HUES6 (cell line): ENCODE measurements around the gene JDP2.

ENCODE experiments used
- H3K27ac ChIP-seq: 2 replicates; pipeline ENCODE4 v1.7.0; 2013; ENCODE audit warnings: low read depth, mild to moderate bottlenecking, low read length, inconsistent platforms
- H3K27me3 ChIP-seq: 2 replicates; pipeline ENCODE4 v1.6.1; 2013; ENCODE audit warnings: low read length; ENCODE audit not compliant: control insufficient read depth, insufficient read depth
- H3K36me3 ChIP-seq: 2 replicates; pipeline ENCODE4 v1.6.1; 2013; ENCODE audit warnings: low read length; ENCODE audit not compliant: control insufficient read depth, insufficient read depth
- H3K4me1 ChIP-seq: 2 replicates; pipeline ENCODE4 v1.6.1; 2013; ENCODE audit warnings: low read length; ENCODE audit not compliant: control insufficient read depth, insufficient read depth
- H3K4me3 ChIP-seq: 2 replicates; pipeline ENCODE4 v1.5.1; 2013; ENCODE audit warnings: low read depth, low read length
- H3K9ac ChIP-seq: one replicate; pipeline ENCODE4 v1.6.1; 2013; ENCODE audit warnings: mild to moderate bottlenecking, low read length
- H3K9me3 ChIP-seq: 2 replicates; pipeline ENCODE4 v1.6.1; 2013; ENCODE audit warnings: low read depth, low read length; ENCODE audit not compliant: control insufficient read depth, insufficient read depth

Gene JDP2

GRCh38 chr14:75486318-75486717 lies 58.5 kb downstream of the JDP2 start:
- Histone ChIP-seq H3K36me3 (no peaks in the 10 kb centered on the region), H3K9me3 (no peaks in the 10 kb centered on the region), H3K9ac (no peak overlapping the region), H3K27me3 (no peaks in the 10 kb centered on the region), H3K27ac (no peak overlapping the region), H3K4me1 (no peaks in the 10 kb centered on the region), H3K4me3 (no peak overlapping the region)

GRCh38 chr14:75487155-75487671 lies 59.4 kb downstream of the JDP2 start:
- Histone ChIP-seq H3K27ac (no peak overlapping the region), H3K36me3 (no peaks in the 10 kb centered on the region)

GRCh38 chr14:75489480-75489837 lies 61.6 kb downstream of the JDP2 start:
- H3K27me3 ChIP-seq, result no peaks in the 10 kb centered on the region
- no peaks in the 10 kb centered on the region for H3K36me3 ChIP-seq
- no peaks in the 10 kb centered on the region for H3K9me3 ChIP-seq
- no peaks in the 10 kb centered on the region for H3K4me1 ChIP-seq
- no peak overlapping the region for H3K4me3 ChIP-seq
- no peak overlapping the region for H3K27ac ChIP-seq
- no peak overlapping the region for H3K9ac ChIP-seq

More at GRCh38 chr14:75487155-75487671, 59.4 kb downstream of the JDP2 start:
- H3K4me3 ChIP-seq, result no peak overlapping the region
- no peaks in the 10 kb centered on the region for H3K4me1 ChIP-seq
- no peak overlapping the region for H3K9ac ChIP-seq
- no peaks in the 10 kb centered on the region for H3K27me3 ChIP-seq
- no peaks in the 10 kb centered on the region for H3K9me3 ChIP-seq

GRCh38 chr14:75491376-75491978 lies 63.7 kb downstream of the JDP2 start:
- Histone ChIP-seq H3K27me3 (no peaks in the 10 kb centered on the region), H3K4me1 (no peaks in the 10 kb centered on the region), H3K27ac (no peak overlapping the region), H3K36me3 (no peaks in the 10 kb centered on the region), H3K4me3 (no peak overlapping the region), H3K9me3 (no peaks in the 10 kb centered on the region), H3K9ac (no peak overlapping the region)

- Histone ChIP-seq H3K27me3 (no peaks in the 10 kb centered on the region), H3K4me1 (no peaks in the 10 kb centered on the region), H3K27ac (no peak overlapping the region), H3K4me3 (no peak overlapping the region), H3K9ac (no peak overlapping the region), H3K9me3 (no peaks in the 10 kb centered on the region), H3K36me3 (no peaks in the 10 kb centered on the region)
Observed at GRCh38 chr14:75492832-75493591, 65.2 kb downstream of the JDP2 start.

- Histone ChIP-seq H3K4me1 (no peaks in the 10 kb centered on the region), H3K27me3 (no peaks in the 10 kb centered on the region), H3K9me3 (no peaks in the 10 kb centered on the region), H3K36me3 (no peaks in the 10 kb centered on the region), H3K4me3 (no peak overlapping the region), H3K27ac (no peak overlapping the region), H3K9ac (no peak overlapping the region)
Observed at GRCh38 chr14:75493592-75494087, 65.8 kb downstream of the JDP2 start.

- Histone ChIP-seq H3K36me3 (no peaks in the 10 kb centered on the region), H3K9ac (no peak overlapping the region), H3K4me1 (no peaks in the 10 kb centered on the region), H3K27ac (no peak overlapping the region), H3K27me3 (no peaks in the 10 kb centered on the region), H3K4me3 (no peak overlapping the region), H3K9me3 (no peaks in the 10 kb centered on the region)
Observed at GRCh38 chr14:75494896-75495295, 67.1 kb downstream of the JDP2 start.

GRCh38 chr14:75495399-75495798 lies 67.6 kb downstream of the JDP2 start:
- no peaks in the 10 kb centered on the region for H3K36me3 ChIP-seq
- no peak overlapping the region for H3K27ac ChIP-seq
- no peak overlapping the region for H3K4me3 ChIP-seq
- no peaks in the 10 kb centered on the region for H3K4me1 ChIP-seq
- H3K9me3 ChIP-seq, result no peaks in the 10 kb centered on the region
- no peaks in the 10 kb centered on the region for H3K27me3 ChIP-seq
- H3K9ac ChIP-seq, result no peak overlapping the region

- Histone ChIP-seq H3K9ac (no peak overlapping the region), H3K4me1 (no peaks in the 10 kb centered on the region), H3K9me3 (no peaks in the 10 kb centered on the region), H3K27me3 (no peaks in the 10 kb centered on the region), H3K27ac (no peak overlapping the region), H3K4me3 (no peak overlapping the region), H3K36me3 (no peaks in the 10 kb centered on the region)
Observed at GRCh38 chr14:75495882-75496281, 68.1 kb downstream of the JDP2 start.

GRCh38 chr14:75496755-75497154 lies 68.9 kb downstream of the JDP2 start:
- Histone ChIP-seq H3K9ac (no peak overlapping the region), H3K4me1 (no peaks in the 10 kb centered on the region), H3K4me3 (no peak overlapping the region), H3K27ac (no peak overlapping the region), H3K9me3 (no peaks in the 10 kb centered on the region), H3K36me3 (no peaks in the 10 kb centered on the region), H3K27me3 (no peaks in the 10 kb centered on the region)

GRCh38 chr14:75497191-75497590 lies 69.4 kb downstream of the JDP2 start:
- Histone ChIP-seq H3K4me3 (no peak overlapping the region), H3K4me1 (no peaks in the 10 kb centered on the region)

More at GRCh38 chr14:75497191-75497590, 69.4 kb downstream of the JDP2 start:
- Histone ChIP-seq H3K27me3 (no peaks in the 10 kb centered on the region), H3K9ac (no peak overlapping the region), H3K27ac (no peak overlapping the region), H3K36me3 (no peaks in the 10 kb centered on the region), H3K9me3 (no peaks in the 10 kb centered on the region)
